GM23338 (cell line): Measurements from ENCODE around the gene SP6. TPM values are rescaled to one million over a fixed set of nuclear protein-coding genes. Genes with fewer than 3 reads are reported as not detected.

Experiments used
- ATAC-seq: fragments of 200-7000 bp; cut with Tn5 transposase; 3 replicates; pipeline ENCODE4 v1.9.1; 2020
- DNase-seq: peaks from one replicate; pipeline ENCODE4 v3.0.0-alpha.2; 2015; ENCODE audit warnings: low spot score
- H2AFZ ChIP-seq: fragments of 200-600 bp; sonication (generic); 2 replicates; pipeline ENCODE4 v1.8.0; 2016; ENCODE audit warnings: antibody characterized with exemption, mild to moderate bottlenecking, moderate library complexity
- H3F3A ChIP-seq: fragments of 200-600 bp; sonication (generic); replicated peaks from 2 replicates; pipeline ENCODE4 v1.8.0; 2017; ENCODE audit warnings: antibody characterized with exemption, mixed run types, low read depth
- H3K27ac ChIP-seq: fragments of 200-600 bp; sonication (generic); 2 replicates; pipeline ENCODE4 v1.6.1; 2016; ENCODE audit warnings: low read depth
- H3K27me3 ChIP-seq: fragments of 200-600 bp; sonication (generic); 2 replicates; pipeline ENCODE4 v1.8.0; 2016; ENCODE audit warnings: mild to moderate bottlenecking, mixed run types, moderate library complexity; ENCODE audit not compliant: insufficient read depth
- H3K36me3 ChIP-seq: fragments of 200-600 bp; sonication (generic); 2 replicates; pipeline ENCODE4 v1.8.0; 2016; ENCODE audit warnings: mild to moderate bottlenecking; ENCODE audit not compliant: insufficient read depth
- H3K4me1 ChIP-seq: fragments of 200-600 bp; sonication (generic); 2 replicates; pipeline ENCODE4 v1.8.0; 2016; ENCODE audit warnings: mild to moderate bottlenecking, moderate library complexity; ENCODE audit not compliant: insufficient read depth
- H3K4me2 ChIP-seq: fragments of 200-600 bp; sonication (generic); 2 replicates; pipeline ENCODE4 v1.7.1; 2017; ENCODE audit warnings: mixed run types
- H3K4me3 ChIP-seq: fragments of 200-600 bp; sonication (generic); 2 replicates; pipeline ENCODE4 v1.6.1; 2016; ENCODE audit warnings: mixed run types
- H3K79me2 ChIP-seq: fragments of 200-600 bp; sonication (generic); replicated peaks from 2 replicates; pipeline ENCODE4 v1.8.0; 2017; ENCODE audit warnings: mild to moderate bottlenecking; ENCODE audit not compliant: insufficient read depth
- H3K9me2 ChIP-seq: fragments of 200-600 bp; sonication (generic); 2 replicates; pipeline ENCODE4 v1.8.0; 2017; ENCODE audit not compliant: insufficient read depth
- H4K20me1 ChIP-seq: fragments of 200-600 bp; sonication (generic); replicated peaks from 2 replicates; pipeline ENCODE4 v1.8.0; 2017; ENCODE audit warnings: mild to moderate bottlenecking; ENCODE audit not compliant: insufficient read depth
- H3K27ac Mint-ChIP-seq: 2 replicates; pipeline ENCODE4 v1.8.0; 2020; ENCODE audit warnings: inconsistent platforms, mild to moderate bottlenecking, moderate library complexity, mixed read lengths
- H3K27me3 Mint-ChIP-seq: 3 replicates; pipeline ENCODE4 v1.8.0; 2022; ENCODE audit warnings: low read depth, mild to moderate bottlenecking, moderate library complexity, mixed read lengths, inconsistent platforms; ENCODE audit not compliant: insufficient read depth, poor library complexity
- H3K36me3 Mint-ChIP-seq: 3 replicates; pipeline ENCODE4 v1.8.0; 2021; ENCODE audit warnings: low read depth, mild to moderate bottlenecking, inconsistent platforms, moderate library complexity, mixed read lengths
- H3K4me1 Mint-ChIP-seq: 3 replicates; pipeline ENCODE4 v1.8.0; 2020; ENCODE audit warnings: mild to moderate bottlenecking, inconsistent platforms, mixed read lengths
- H3K4me3 Mint-ChIP-seq: 3 replicates; pipeline ENCODE4 v1.8.0; 2021; ENCODE audit warnings: moderate library complexity, mild to moderate bottlenecking, inconsistent platforms, mixed read lengths
- H3K9me3 Mint-ChIP-seq: 3 replicates; pipeline ENCODE4 v1.8.0; 2020; ENCODE audit warnings: moderate library complexity, mild to moderate bottlenecking, inconsistent platforms, mixed read lengths
- ZNF331 ChIP-seq: fragments of 250-450 bp; sonication (Bioruptor Pico); IDR thresholded peaks from 2 replicates; pipeline ENCODE4 v1.5.0; 2020; ENCODE audit warnings: low read depth, mild to moderate bottlenecking, moderate library complexity
- polyA plus RNA-seq: library from polyadenylated mRNA; unstranded; fragments of >200 nt; fragmentation: Nextera tagmentation; extraction: Ambion mirVana; gene quantifications from 2 replicates; pipeline ENCODE4 v1.2.1, GENCODE V29; 2016
- total RNA-seq: library from RNA; depleted of rRNA; stranded (reverse); fragments of >200 nt; shearing (Covaris generic); gene quantifications from 2 replicates; pipeline ENCODE4 v1.2.3, GENCODE V29; 2014
- TF ChIP-seq, protein P1 (sequence below), 2 experiments: fragments of 200-600 bp in 1 of 2; sonication (generic) in 1 of 2; conservative IDR thresholded peaks; 2 replicates each; pipeline versions ENCODE4 v1.5.1 to v1.6.1; 2016 to 2017; ENCODE audit warnings: antibody characterized with exemption in 2 of 2, low read depth in 2 of 2, mild to moderate bottlenecking in 2 of 2, moderate library complexity in 1 of 2
- TF ChIP-seq, protein P2 (sequence below): IDR thresholded peaks from 2 replicates; pipeline ENCODE4 v1.6.1; 2016; ENCODE audit warnings: antibody characterized with exemption
- TF ChIP-seq, protein P3 (sequence below): fragments of 250-450 bp; sonication (Bioruptor Pico); IDR thresholded peaks from 2 replicates; pipeline ENCODE4 v1.5.0; 2020; ENCODE audit warnings: mild to moderate bottlenecking, moderate library complexity

SP6 gene
- total and polyA plus RNA-seq, 2 experiments from 2014 or later: 0.13 to 1.0 TPM

DNA sequence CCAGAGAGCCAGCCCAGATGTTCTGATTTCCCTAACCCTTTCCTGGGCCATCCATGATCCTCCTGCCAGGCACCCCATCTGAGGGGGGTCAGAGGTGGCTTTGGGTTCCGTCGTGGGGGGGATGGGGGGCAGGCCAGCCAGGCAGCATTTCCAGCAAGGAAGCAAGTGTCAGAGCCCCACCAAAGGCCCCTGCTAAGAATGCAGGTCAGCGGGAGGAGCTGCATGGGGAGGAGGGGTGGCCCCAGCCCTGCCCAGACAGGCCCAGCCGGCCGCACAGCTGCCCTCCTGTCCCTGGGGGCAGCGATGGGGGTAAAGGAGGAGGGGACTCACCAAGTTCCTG lies 7.6 kb downstream of the SP6 start:
- H3K79me2 ChIP-seq: no peaks in the 10 kb centered on the region; the same call in 1 of the 2 replicates
- H3K27me3 ChIP-seq: peaks cover 49% of the 10 kb centered on the region
- Mint-ChIP-seq H3K4me1 (peaks cover 50% of the 10 kb centered on the region), H3K9me3 (no peaks in the 10 kb centered on the region), H3K36me3 (peaks cover 3% of the 10 kb centered on the region; the same call in 1 of the 3 replicates), H3K27me3 (peaks cover 47% of the 10 kb centered on the region), H3K27ac (no peak overlapping the region), H3K4me3 (peak overlapping the region; percentile 22; the same call in 2 of the 3 replicates)
- H3K4me1 ChIP-seq: peaks cover 23% of the 10 kb centered on the region; the same call in 1 of the 2 replicates
- ATAC-seq: no peak
- no peak for TF ChIP-seq ZNF331 (CRISPR knock-in tag)
- TF ChIP-seq, protein P1, sequence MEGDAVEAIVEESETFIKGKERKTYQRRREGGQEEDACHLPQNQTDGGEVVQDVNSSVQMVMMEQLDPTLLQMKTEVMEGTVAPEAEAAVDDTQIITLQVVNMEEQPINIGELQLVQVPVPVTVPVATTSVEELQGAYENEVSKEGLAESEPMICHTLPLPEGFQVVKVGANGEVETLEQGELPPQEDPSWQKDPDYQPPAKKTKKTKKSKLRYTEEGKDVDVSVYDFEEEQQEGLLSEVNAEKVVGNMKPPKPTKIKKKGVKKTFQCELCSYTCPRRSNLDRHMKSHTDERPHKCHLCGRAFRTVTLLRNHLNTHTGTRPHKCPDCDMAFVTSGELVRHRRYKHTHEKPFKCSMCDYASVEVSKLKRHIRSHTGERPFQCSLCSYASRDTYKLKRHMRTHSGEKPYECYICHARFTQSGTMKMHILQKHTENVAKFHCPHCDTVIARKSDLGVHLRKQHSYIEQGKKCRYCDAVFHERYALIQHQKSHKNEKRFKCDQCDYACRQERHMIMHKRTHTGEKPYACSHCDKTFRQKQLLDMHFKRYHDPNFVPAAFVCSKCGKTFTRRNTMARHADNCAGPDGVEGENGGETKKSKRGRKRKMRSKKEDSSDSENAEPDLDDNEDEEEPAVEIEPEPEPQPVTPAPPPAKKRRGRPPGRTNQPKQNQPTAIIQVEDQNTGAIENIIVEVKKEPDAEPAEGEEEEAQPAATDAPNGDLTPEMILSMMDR (conservative IDR thresholded peaks at IDR 0.05; ENCODE audit: low read depth in 2 of 2): 0 out of 4 replicates have a peak, but pooled peaks of 1 of the 2 experiments have one; percentile 4
- H3K36me3 ChIP-seq: no peaks in the 10 kb centered on the region
- H3K27ac ChIP-seq: no peak overlapping the region
- no peak overlapping the region; the same call in 1 of the 2 replicates for H2AFZ ChIP-seq
- no peak overlapping the region for H3K4me3 ChIP-seq
- peaks cover 6% of the 10 kb centered on the region; the same call in 1 of the 2 replicates for H3F3A ChIP-seq
- no peaks in the 10 kb centered on the region; the same call in 1 of the 2 replicates for H4K20me1 ChIP-seq
- H3K4me2 ChIP-seq: peak overlapping the region; percentile 68
- no peaks in the 10 kb centered on the region for H3K9me2 ChIP-seq
- no peak for DNase-seq

DNA sequence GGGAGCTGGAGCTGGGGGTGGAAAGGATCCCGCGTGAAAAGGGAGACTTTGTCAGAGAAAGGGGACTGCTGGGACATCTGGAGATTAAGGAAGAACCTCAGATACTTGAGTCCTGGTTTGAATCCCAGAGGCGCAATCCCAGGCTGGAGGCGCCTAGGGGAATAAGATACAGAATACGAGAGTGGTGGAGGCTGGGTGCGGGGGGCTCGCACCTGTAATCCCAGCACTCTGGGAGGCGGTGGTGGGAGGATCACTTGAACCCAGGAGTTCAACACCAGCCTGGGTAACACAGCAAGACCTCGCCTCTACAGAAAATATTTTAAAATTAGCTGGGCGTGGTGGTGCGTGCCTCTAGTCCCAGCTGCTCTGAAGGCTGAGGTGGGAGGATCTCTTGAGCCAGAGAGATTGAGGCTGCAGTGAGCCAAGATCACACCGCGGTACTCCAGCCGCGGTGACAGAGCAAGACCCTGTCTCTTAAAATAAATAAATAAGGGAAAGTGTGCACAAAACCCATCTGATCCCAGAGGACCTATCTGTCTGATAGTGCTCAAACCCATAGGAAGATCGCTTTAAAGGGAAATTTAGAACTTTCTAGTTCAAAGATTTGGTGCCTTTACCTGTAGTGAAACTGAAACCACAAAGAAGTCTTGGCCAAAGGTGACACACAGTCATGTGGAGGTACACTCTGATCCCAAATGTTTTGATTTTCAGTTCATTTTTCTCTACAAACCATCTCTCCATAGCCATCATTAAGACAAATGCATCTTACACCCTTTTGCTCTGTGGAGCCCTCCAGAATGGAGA lies 9.3 kb downstream of the SP6 start:
- ATAC-seq (peak; percentile 12), DNase-seq (no peak)
- no peaks in the 10 kb centered on the region; the same call in 1 of the 2 replicates for H4K20me1 ChIP-seq
- TF ChIP-seq, protein P2, sequence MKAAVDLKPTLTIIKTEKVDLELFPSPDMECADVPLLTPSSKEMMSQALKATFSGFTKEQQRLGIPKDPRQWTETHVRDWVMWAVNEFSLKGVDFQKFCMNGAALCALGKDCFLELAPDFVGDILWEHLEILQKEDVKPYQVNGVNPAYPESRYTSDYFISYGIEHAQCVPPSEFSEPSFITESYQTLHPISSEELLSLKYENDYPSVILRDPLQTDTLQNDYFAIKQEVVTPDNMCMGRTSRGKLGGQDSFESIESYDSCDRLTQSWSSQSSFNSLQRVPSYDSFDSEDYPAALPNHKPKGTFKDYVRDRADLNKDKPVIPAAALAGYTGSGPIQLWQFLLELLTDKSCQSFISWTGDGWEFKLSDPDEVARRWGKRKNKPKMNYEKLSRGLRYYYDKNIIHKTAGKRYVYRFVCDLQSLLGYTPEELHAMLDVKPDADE: no peak
- TF ChIP-seq, protein P3, sequence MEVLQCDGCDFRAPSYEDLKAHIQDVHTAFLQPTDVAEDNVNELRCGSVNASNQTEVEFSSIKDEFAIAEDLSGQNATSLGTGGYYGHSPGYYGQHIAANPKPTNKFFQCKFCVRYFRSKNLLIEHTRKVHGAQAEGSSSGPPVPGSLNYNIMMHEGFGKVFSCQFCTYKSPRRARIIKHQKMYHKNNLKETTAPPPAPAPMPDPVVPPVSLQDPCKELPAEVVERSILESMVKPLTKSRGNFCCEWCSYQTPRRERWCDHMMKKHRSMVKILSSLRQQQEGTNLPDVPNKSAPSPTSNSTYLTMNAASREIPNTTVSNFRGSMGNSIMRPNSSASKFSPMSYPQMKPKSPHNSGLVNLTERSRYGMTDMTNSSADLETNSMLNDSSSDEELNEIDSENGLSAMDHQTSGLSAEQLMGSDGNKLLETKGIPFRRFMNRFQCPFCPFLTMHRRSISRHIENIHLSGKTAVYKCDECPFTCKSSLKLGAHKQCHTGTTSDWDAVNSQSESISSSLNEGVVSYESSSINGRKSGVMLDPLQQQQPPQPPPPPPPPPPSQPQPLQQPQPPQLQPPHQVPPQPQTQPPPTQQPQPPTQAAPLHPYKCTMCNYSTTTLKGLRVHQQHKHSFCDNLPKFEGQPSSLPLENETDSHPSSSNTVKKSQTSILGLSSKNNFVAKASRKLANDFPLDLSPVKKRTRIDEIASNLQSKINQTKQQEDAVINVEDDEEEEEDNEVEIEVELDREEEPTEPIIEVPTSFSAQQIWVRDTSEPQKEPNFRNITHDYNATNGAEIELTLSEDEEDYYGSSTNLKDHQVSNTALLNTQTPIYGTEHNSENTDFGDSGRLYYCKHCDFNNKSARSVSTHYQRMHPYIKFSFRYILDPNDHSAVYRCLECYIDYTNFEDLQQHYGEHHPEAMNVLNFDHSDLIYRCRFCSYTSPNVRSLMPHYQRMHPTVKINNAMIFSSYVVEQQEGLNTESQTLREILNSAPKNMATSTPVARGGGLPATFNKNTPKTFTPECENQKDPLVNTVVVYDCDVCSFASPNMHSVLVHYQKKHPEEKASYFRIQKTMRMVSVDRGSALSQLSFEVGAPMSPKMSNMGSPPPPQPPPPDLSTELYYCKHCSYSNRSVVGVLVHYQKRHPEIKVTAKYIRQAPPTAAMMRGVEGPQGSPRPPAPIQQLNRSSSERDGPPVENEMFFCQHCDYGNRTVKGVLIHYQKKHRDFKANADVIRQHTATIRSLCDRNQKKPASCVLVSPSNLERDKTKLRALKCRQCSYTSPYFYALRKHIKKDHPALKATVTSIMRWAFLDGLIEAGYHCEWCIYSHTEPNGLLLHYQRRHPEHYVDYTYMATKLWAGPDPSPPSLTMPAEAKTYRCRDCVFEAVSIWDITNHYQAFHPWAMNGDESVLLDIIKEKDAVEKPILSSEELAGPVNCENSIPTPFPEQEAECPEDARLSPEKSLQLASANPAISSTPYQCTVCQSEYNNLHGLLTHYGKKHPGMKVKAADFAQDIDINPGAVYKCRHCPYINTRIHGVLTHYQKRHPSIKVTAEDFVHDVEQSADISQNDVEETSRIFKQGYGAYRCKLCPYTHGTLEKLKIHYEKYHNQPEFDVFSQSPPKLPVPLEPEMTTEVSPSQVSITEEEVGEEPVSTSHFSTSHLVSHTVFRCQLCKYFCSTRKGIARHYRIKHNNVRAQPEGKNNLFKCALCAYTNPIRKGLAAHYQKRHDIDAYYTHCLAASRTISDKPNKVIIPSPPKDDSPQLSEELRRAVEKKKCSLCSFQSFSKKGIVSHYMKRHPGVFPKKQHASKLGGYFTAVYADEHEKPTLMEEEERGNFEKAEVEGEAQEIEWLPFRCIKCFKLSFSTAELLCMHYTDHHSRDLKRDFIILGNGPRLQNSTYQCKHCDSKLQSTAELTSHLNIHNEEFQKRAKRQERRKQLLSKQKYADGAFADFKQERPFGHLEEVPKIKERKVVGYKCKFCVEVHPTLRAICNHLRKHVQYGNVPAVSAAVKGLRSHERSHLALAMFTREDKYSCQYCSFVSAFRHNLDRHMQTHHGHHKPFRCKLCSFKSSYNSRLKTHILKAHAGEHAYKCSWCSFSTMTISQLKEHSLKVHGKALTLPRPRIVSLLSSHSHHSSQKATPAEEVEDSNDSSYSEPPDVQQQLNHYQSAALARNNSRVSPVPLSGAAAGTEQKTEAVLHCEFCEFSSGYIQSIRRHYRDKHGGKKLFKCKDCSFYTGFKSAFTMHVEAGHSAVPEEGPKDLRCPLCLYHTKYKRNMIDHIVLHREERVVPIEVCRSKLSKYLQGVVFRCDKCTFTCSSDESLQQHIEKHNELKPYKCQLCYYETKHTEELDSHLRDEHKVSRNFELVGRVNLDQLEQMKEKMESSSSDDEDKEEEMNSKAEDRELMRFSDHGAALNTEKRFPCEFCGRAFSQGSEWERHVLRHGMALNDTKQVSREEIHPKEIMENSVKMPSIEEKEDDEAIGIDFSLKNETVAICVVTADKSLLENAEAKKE (CRISPR knock-in tag): no peak
- TF ChIP-seq, protein P1 (conservative IDR thresholded peaks at IDR 0.05; ENCODE audit: low read depth in 2 of 2): no peak; a peak in 1 of 4 replicates
- TF ChIP-seq ZNF331 (CRISPR knock-in tag): no peak
- no peak overlapping the region for H3K4me2 ChIP-seq
- peaks cover 32% of the 10 kb centered on the region for H3K27me3 ChIP-seq
- Mint-ChIP-seq H3K9me3 (no peaks in the 10 kb centered on the region), H3K4me1 (peaks cover 47% of the 10 kb centered on the region), H3K4me3 (peak overlapping the region; percentile 95), H3K27ac (no peak overlapping the region), H3K27me3 (peaks cover 38% of the 10 kb centered on the region), H3K36me3 (peaks cover 3% of the 10 kb centered on the region; the same call in 1 of the 3 replicates)
- peaks cover 20% of the 10 kb centered on the region; the same call in 1 of the 2 replicates for H3K4me1 ChIP-seq
- no peaks in the 10 kb centered on the region for H3K9me2 ChIP-seq
- H3K36me3 ChIP-seq: no peaks in the 10 kb centered on the region
- no peaks in the 10 kb centered on the region for H3F3A ChIP-seq
- peak overlapping the region; percentile 94; the same call in 1 of the 2 replicates for H2AFZ ChIP-seq
- H3K27ac ChIP-seq: no peak overlapping the region
- H3K4me3 ChIP-seq: peak overlapping the region; percentile 94; the same call in 1 of the 2 replicates
- H3K79me2 ChIP-seq: no peaks in the 10 kb centered on the region; the same call in 1 of the 2 replicates
